DOHH2 (cell line): ENCODE data around the gene RACGAP1.

Experiments used
- H3F3A ChIP-seq: fragments of 200-600 bp; sonication (generic), shearing (Covaris generic); 2 replicates; pipeline ENCODE4 v1.6.0; 2016; ENCODE audit warnings: antibody characterized with exemption, mild to moderate bottlenecking; ENCODE audit not compliant: control insufficient read depth, insufficient read depth
- H3K27ac ChIP-seq: fragments of 200-600 bp; sonication (generic); 2 replicates; pipeline ENCODE4 v1.5.1; 2014; ENCODE audit warnings: low read depth, mild to moderate bottlenecking, low read length, moderate library complexity
- H3K27me3 ChIP-seq: fragments of 200-600 bp; sonication (generic); 2 replicates; pipeline ENCODE4 v1.6.1; 2014; ENCODE audit warnings: mild to moderate bottlenecking, low read length, mixed read lengths; ENCODE audit not compliant: control insufficient read depth
- H3K36me3 ChIP-seq: fragments of 200-600 bp; sonication (generic); 2 replicates; pipeline ENCODE4 v1.6.1; 2014; ENCODE audit warnings: mild to moderate bottlenecking, low read length, moderate library complexity, mixed read lengths; ENCODE audit not compliant: control insufficient read depth
- H3K4me1 ChIP-seq: fragments of 200-600 bp; sonication (generic); 2 replicates; pipeline ENCODE4 v1.6.1; 2014; ENCODE audit warnings: mild to moderate bottlenecking, low read length, mixed read lengths; ENCODE audit not compliant: control insufficient read depth
- H3K4me2 ChIP-seq: fragments of 200-600 bp; sonication (generic); 2 replicates; pipeline ENCODE4 v1.6.0; 2014; ENCODE audit warnings: mild to moderate bottlenecking, low read length, moderate library complexity
- H3K4me3 ChIP-seq: fragments of 200-600 bp; sonication (generic); 2 replicates; pipeline ENCODE4 v1.5.1; 2014; ENCODE audit warnings: mild to moderate bottlenecking, low read length, mixed read lengths
- H3K79me2 ChIP-seq: fragments of 200-600 bp; sonication (generic); 2 replicates; pipeline ENCODE4 v1.6.1; 2014; ENCODE audit warnings: mild to moderate bottlenecking, low read length, mixed read lengths; ENCODE audit not compliant: control insufficient read depth
- H3K9me2 ChIP-seq: fragments of 200-600 bp; sonication (generic); replicated peaks from 2 replicates; pipeline ENCODE4 v1.6.1; 2014; ENCODE audit warnings: mild to moderate bottlenecking, low read length, mixed read lengths; ENCODE audit not compliant: control insufficient read depth
- H3K9me3 ChIP-seq: fragments of 200-600 bp; sonication (generic); 2 replicates; pipeline ENCODE4 v1.6.1; 2014; ENCODE audit warnings: antibody characterized with exemption, low read length, mixed read lengths; ENCODE audit not compliant: control insufficient read depth, insufficient read depth
- H4K20me1 ChIP-seq: fragments of 200-600 bp; sonication (generic); 2 replicates; pipeline ENCODE4 v1.6.0; 2014; ENCODE audit warnings: low read depth, mild to moderate bottlenecking, antibody characterized with exemption, low read length, moderate library complexity; ENCODE audit not compliant: control insufficient read depth, insufficient read depth
- CTCF ChIP-seq: fragments of 200-600 bp; sonication (generic); IDR thresholded peaks from one replicate; pipeline ENCODE4 v1.5.1; 2014; ENCODE audit warnings: antibody characterized with exemption, mild to moderate bottlenecking, low read depth, low read length; ENCODE audit not compliant: poor library complexity, severe bottlenecking
- EZH2phosphoT487 ChIP-seq: fragments of 200-600 bp; sonication (generic); IDR thresholded peaks from 2 replicates; pipeline ENCODE4 v1.6.1; 2017; ENCODE audit warnings: borderline replicate concordance, mild to moderate bottlenecking, antibody characterized with exemption, low read length, moderate library complexity, mixed read lengths

RACGAP1 gene

DNA sequence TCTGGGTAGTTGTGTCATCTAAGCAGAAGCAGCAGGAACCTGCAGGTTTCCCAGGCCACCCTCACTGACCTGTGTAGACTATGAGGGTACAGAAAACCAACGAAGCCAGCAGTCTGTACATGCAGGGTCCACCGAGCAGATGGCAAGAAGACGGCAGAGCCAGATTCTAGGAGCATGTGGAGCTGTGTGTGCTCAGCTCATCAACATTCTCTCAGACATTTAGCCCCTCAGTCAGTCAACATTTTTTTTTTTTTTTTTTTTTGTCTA is 24.8 kb upstream of the RACGAP1 start:
- no peaks in the 10 kb centered on the region for H4K20me1 ChIP-seq
- H3F3A ChIP-seq, result no peaks in the 10 kb centered on the region
- no peaks in the 10 kb centered on the region for H3K36me3 ChIP-seq
- no peak overlapping the region for H3K4me2 ChIP-seq
- H3K9me2 ChIP-seq, result no peaks in the 10 kb centered on the region
- H3K27me3 ChIP-seq, result peaks cover 38% of the 10 kb centered on the region
- no peaks in the 10 kb centered on the region for H3K9me3 ChIP-seq
- no peak overlapping the region for H3K27ac ChIP-seq
- no peaks in the 10 kb centered on the region for H3K79me2 ChIP-seq
- no peak overlapping the region for H3K4me3 ChIP-seq
- H3K4me1 ChIP-seq, result no peaks in the 10 kb centered on the region
- TF ChIP-seq CTCF (no peak), EZH2phosphoT487 (no peak)

- Histone ChIP-seq H3K4me1 (no peaks in the 10 kb centered on the region), H4K20me1 (no peaks in the 10 kb centered on the region), H3K9me3 (no peaks in the 10 kb centered on the region), H3K4me3 (no peak overlapping the region), H3K4me2 (no peak overlapping the region), H3K27ac (no peak overlapping the region), H3K36me3 (no peaks in the 10 kb centered on the region), H3K79me2 (no peaks in the 10 kb centered on the region), H3K9me2 (no peaks in the 10 kb centered on the region), H3K27me3 (peaks cover 38% of the 10 kb centered on the region), H3F3A (no peaks in the 10 kb centered on the region)
- no peak for TF ChIP-seq CTCF
- no peak for TF ChIP-seq EZH2phosphoT487
Observed at GRCh38 chr12:50049254-50050118, 24.2 kb upstream of the RACGAP1 start.

DNA sequence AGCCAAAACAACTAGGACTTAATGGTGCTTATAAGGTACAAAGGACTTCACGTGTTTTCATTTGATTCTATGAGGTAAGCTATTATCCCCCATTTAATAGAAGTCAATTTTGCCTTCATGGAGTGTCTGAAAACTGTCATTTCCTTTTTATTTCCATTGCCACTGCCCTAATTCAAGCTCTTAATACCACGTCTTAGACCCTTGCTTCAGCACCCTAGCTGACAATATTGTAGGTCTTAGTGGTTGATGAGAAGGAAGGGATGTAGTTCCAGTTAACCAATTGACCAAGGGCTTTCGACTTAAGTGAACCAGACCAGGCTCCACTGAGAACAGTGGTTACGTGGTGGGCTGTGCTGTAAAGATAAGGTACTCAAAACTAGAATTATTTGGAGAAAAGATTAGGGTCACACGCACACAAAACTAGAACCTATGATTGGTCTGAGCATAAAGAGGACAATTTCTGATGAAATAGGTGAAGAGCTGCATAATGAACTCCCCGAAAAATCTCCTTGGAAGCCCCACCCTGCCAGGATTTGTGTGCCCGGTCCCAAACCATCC is 22.5 kb upstream of the RACGAP1 start:
- Histone ChIP-seq H3K9me2 (no peaks in the 10 kb centered on the region), H3K9me3 (no peaks in the 10 kb centered on the region), H3F3A (no peaks in the 10 kb centered on the region), H3K4me2 (no peak overlapping the region), H3K4me3 (no peak overlapping the region), H3K4me1 (no peaks in the 10 kb centered on the region), H4K20me1 (no peaks in the 10 kb centered on the region), H3K27ac (no peak overlapping the region), H3K79me2 (no peaks in the 10 kb centered on the region), H3K27me3 (peaks cover 33% of the 10 kb centered on the region), H3K36me3 (no peaks in the 10 kb centered on the region)
- TF ChIP-seq EZH2phosphoT487 (no peak), CTCF (no peak)
